ENCODE measurements around the gene DACH1. TPM values are rescaled to one million over a fixed set of nuclear protein-coding genes. Genes with fewer than 3 reads are reported as not detected.

DACH1 gene
- total RNA-seq, 1 experiment from 2014 or later = not detected

- intact Hi-C loops (cut with micrococcal nuclease) = no loop called here
- H3K9me2 ChIP-seq (ENCODE audit: insufficient read depth) = no peaks in the 10 kb centered on the region
- H3K79me2 ChIP-seq (ENCODE audit: insufficient read depth, low read length) = no peaks in the 10 kb centered on the region
- no peaks in the 10 kb centered on the region for H3K4me1 ChIP-seq (ENCODE audit: control insufficient read depth in 1 of 2, insufficient read depth in 2 of 2, low read length in 2 of 2)
- BruUV-seq (replicated peaks) = no TSS peak
- no peaks in the 10 kb centered on the region for H3K9me3 ChIP-seq (ENCODE audit: control insufficient read depth in 1 of 2, insufficient read depth in 1 of 2, low read depth in 1 of 2, low read length in 2 of 2)
- ATAC-seq (no peak), DNase-seq (ENCODE audit: low read depth, low spot score) (no peak)
- no peak overlapping the region for H2AFZ ChIP-seq (ENCODE audit: low read depth, low read length, poor library complexity, severe bottlenecking)
- RAD21 ChIA-PET (ENCODE audit: low non-redundant PET in 1 of 2, low total read pairs in 2 of 2, uncharacterized antibody in 2 of 2, unreplicated experiment in 2 of 2) = no interaction called here
- H3K27ac ChIP-seq (ENCODE audit: low read depth, low read length) = no peak overlapping the region
- no peak overlapping the region for H3K4me3 ChIP-seq (replicated peaks in 1 of 2; ENCODE audit: low read depth in 1 of 2, low read length in 2 of 2)
- TF ChIP-seq SP1 (IDR thresholded peaks at IDR 0.05; ENCODE audit: low read depth) (no peak), TCF7L2 (IDR thresholded peaks at IDR 0.05; ENCODE audit: borderline replicate concordance, extremely low read depth, insufficient read depth, insufficient read length) (no peak), POLR2AphosphoS5 (IDR thresholded peaks at IDR 0.05; ENCODE audit: low read depth, low read length) (no peak), EZH2phosphoT487 (IDR thresholded peaks at IDR 0.05; ENCODE audit: borderline replicate concordance) (no peak), ZBTB33 (IDR thresholded peaks at IDR 0.05; ENCODE audit: extremely low read depth, insufficient replicate concordance, low read length) (no peak), ZNF274 (IDR thresholded peaks at IDR 0.05; ENCODE audit: low read depth, low read length) (no peak), SRF (IDR thresholded peaks at IDR 0.05; ENCODE audit: low read depth) (no peak), EZH2 (IDR thresholded peaks at IDR 0.05) (no peak), FOSL1 (IDR thresholded peaks at IDR 0.05; ENCODE audit: low read depth) (no peak), MAX (IDR thresholded peaks at IDR 0.05) (no peak), RAD21 (IDR thresholded peaks at IDR 0.05; ENCODE audit: low read depth) (no peak), JUND (IDR thresholded peaks at IDR 0.05) (no peak), ATF3 (IDR thresholded peaks at IDR 0.05) (no peak), EGR1 (IDR thresholded peaks at IDR 0.05; ENCODE audit: low read depth) (no peak)
- H3K4me2 ChIP-seq (ENCODE audit: low read length) = no peak overlapping the region
- H4K20me1 ChIP-seq (ENCODE audit: insufficient read depth) = no peaks in the 10 kb centered on the region
- H3K36me3 ChIP-seq (ENCODE audit: control insufficient read depth in 1 of 2, insufficient read depth in 2 of 2, low read length in 2 of 2) = no peaks in the 10 kb centered on the region
- POLR2A ChIA-PET = no interaction called here
- no peaks in the 10 kb centered on the region for H3K27me3 ChIP-seq (ENCODE audit: insufficient read depth, low read length)
- H3K9ac ChIP-seq (ENCODE audit: low read length) = no peak overlapping the region
- CTCF ChIA-PET = no interaction called here
These were observed 397.4 kb downstream of the DACH1 start for GRCh38 chr13:71469626-71470025.

Measured in HCT116 (cell line).